MM.1S (cell line): Measurements from ENCODE around the gene ACACB.

Experiments
- DNase-seq: peaks from one replicate; pipeline ENCODE4 v3.0.0-alpha.2; 2015
- H2AFZ ChIP-seq: fragments of 300-600 bp; sonication (generic); 2 replicates; pipeline ENCODE4 v1.6.0; 2016; ENCODE audit warnings: antibody characterized with exemption, low read length
- H3F3A ChIP-seq: fragments of 300-600 bp; sonication (generic); 2 replicates; pipeline ENCODE4 v1.6.1; 2016; ENCODE audit warnings: mild to moderate bottlenecking, antibody characterized with exemption, low read length, moderate library complexity, mixed read lengths; ENCODE audit not compliant: insufficient read depth
- H3K27ac ChIP-seq: fragments of 300-600 bp; sonication (generic); 2 replicates; pipeline ENCODE4 v1.5.1; 2016; ENCODE audit warnings: mild to moderate bottlenecking, low read length
- H3K27me3 ChIP-seq: fragments of 300-600 bp; sonication (generic); replicated peaks from 2 replicates; pipeline ENCODE4 v1.6.0; 2016; ENCODE audit warnings: low read length; ENCODE audit not compliant: insufficient read depth
- H3K36me3 ChIP-seq: fragments of 300-600 bp; sonication (generic); replicated peaks from 2 replicates; pipeline ENCODE4 v1.6.1; 2016; ENCODE audit warnings: mild to moderate bottlenecking, low read length, mixed read lengths; ENCODE audit not compliant: insufficient read depth
- H3K4me1 ChIP-seq: fragments of 300-600 bp; sonication (generic); 2 replicates; pipeline ENCODE4 v1.6.1; 2016; ENCODE audit warnings: low read length, mixed read lengths
- H3K4me2 ChIP-seq: fragments of 300-600 bp; sonication (generic); 2 replicates; pipeline ENCODE4 v1.6.0; 2016; ENCODE audit warnings: low read depth, low read length
- H3K4me3 ChIP-seq: fragments of 300-600 bp; sonication (generic); 2 replicates; pipeline ENCODE4 v1.5.1; 2016; ENCODE audit warnings: low read length, mixed read lengths
- H3K79me2 ChIP-seq: fragments of 300-600 bp; sonication (generic); 2 replicates; pipeline ENCODE4 v1.6.1; 2016; ENCODE audit warnings: mixed run types, low read length, mixed read lengths
- H3K9ac ChIP-seq: fragments of 300-600 bp; sonication (generic); 2 replicates; pipeline ENCODE4 v1.6.1; 2016; ENCODE audit warnings: low read length, mixed read lengths
- H3K9me2 ChIP-seq: fragments of 300-600 bp; sonication (generic); replicated peaks from 2 replicates; pipeline ENCODE4 v1.6.1; 2016; ENCODE audit warnings: mild to moderate bottlenecking, low read length, mixed read lengths; ENCODE audit not compliant: insufficient read depth
- H3K9me3 ChIP-seq: fragments of 300-600 bp; sonication (generic); replicated peaks from 2 replicates; pipeline ENCODE4 v1.6.1; 2016; ENCODE audit warnings: mild to moderate bottlenecking, low read length, mixed read lengths; ENCODE audit not compliant: insufficient read depth
- H4K20me1 ChIP-seq: fragments of 300-600 bp; sonication (generic); 2 replicates; pipeline ENCODE4 v1.6.1; 2016; ENCODE audit warnings: mild to moderate bottlenecking, low read length, moderate library complexity, mixed read lengths; ENCODE audit not compliant: insufficient read depth
- EZH2 ChIP-seq: fragments of 300-600 bp; sonication (generic); optimal IDR thresholded peaks from 2 replicates; pipeline ENCODE3; 2017; ENCODE audit warnings: low read depth, mild to moderate bottlenecking, antibody characterized with exemption, low read length, mixed read lengths
- EZH2phosphoT487 ChIP-seq: fragments of 300-600 bp; sonication (generic); IDR thresholded peaks from 2 replicates; pipeline ENCODE4 v1.6.1; 2018; ENCODE audit warnings: antibody characterized with exemption, low read length
- TF ChIP-seq, protein P1 (sequence below): fragments of 300-600 bp; sonication (generic); IDR thresholded peaks from 2 replicates; pipeline ENCODE4 v1.5.1; 2016; ENCODE audit warnings: antibody characterized with exemption, low read length, mixed read lengths

The ACACB gene

DNA sequence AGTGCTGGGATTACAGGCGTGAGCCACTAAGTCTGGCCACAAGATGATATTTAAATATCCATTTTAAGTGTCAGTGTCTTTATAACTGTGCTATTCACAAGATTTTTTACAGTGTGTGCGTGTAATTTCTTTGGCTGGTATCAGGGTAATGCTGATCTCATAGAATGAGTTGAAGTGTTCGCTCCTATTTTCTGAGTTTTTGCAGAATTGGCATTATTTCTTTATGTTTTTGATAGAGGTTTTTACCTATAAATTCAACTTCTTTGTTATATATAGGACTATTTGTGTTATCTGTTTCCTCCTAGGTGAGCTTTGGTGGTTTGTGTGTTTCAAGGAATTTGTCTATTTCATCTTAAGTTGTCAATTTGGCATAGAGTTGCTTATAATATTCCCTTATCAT lies 147.1 kb downstream of the ACACB start:
- H3K79me2 ChIP-seq, result no peaks in the 10 kb centered on the region
- H3K4me2 ChIP-seq, result no peak overlapping the region
- H2AFZ ChIP-seq, result no peak overlapping the region
- no peak overlapping the region for H3K9ac ChIP-seq
- H3K27me3 ChIP-seq, result no peaks in the 10 kb centered on the region
- DNase-seq, result no peak
- no peaks in the 10 kb centered on the region for H3K36me3 ChIP-seq
- no peak overlapping the region for H3K27ac ChIP-seq
- TF ChIP-seq EZH2phosphoT487 (no peak), EZH2 (no peak)
- H3K4me3 ChIP-seq, result no peak overlapping the region
- H3K4me1 ChIP-seq, result no peaks in the 10 kb centered on the region
- H4K20me1 ChIP-seq, result no peaks in the 10 kb centered on the region
- no peaks in the 10 kb centered on the region for H3K9me2 ChIP-seq
- H3K9me3 ChIP-seq, result no peaks in the 10 kb centered on the region
- no peaks in the 10 kb centered on the region for H3F3A ChIP-seq

DNA sequence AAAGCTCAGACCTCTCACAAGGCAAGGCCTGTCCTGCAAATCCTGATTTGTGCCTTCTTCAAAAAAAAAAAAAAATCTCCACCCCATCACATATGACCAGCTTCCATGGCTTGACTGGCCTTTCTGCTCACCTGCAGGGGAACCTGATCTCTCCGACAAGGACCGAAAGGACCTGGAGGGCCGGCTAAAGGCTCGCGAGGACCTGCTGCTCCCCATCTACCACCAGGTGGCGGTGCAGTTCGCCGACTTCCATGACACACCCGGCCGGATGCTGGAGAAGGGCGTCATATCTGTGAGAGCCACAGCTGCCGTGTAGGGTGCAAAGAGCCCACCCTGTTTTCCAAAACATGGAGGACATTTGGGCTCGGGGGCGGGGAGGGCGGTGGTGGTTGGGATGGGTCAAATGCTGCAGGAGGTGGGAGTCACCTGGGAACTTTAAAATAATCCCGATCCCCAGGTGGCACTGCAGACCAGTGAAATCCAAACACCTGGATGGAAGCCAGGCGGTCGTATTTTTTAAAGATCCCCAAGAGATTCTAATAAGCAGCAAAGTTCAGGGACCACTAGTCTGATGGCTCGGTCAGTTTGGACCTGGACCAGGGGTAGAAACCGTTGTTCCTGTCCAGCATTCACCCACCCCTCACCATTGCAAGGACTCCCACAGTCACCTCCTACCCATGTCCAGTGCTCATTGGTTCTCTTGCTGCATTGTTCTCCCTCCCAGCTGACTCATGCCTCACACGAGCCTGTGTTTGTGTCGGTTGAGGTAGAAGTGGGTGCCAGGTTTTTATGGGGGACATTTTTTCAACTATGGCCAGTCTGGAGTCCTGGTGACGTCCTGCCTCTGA lies 147.9 kb downstream of the ACACB start:
- no peaks in the 10 kb centered on the region for H3K79me2 ChIP-seq
- no peaks in the 10 kb centered on the region for H3K4me1 ChIP-seq
- no peak overlapping the region for H2AFZ ChIP-seq
- H3K27me3 ChIP-seq, result no peaks in the 10 kb centered on the region
- no peak overlapping the region for H3K4me3 ChIP-seq
- peak; percentile 73 for DNase-seq
- no peaks in the 10 kb centered on the region for H4K20me1 ChIP-seq
- no peak overlapping the region for H3K4me2 ChIP-seq
- TF ChIP-seq, protein P1, sequence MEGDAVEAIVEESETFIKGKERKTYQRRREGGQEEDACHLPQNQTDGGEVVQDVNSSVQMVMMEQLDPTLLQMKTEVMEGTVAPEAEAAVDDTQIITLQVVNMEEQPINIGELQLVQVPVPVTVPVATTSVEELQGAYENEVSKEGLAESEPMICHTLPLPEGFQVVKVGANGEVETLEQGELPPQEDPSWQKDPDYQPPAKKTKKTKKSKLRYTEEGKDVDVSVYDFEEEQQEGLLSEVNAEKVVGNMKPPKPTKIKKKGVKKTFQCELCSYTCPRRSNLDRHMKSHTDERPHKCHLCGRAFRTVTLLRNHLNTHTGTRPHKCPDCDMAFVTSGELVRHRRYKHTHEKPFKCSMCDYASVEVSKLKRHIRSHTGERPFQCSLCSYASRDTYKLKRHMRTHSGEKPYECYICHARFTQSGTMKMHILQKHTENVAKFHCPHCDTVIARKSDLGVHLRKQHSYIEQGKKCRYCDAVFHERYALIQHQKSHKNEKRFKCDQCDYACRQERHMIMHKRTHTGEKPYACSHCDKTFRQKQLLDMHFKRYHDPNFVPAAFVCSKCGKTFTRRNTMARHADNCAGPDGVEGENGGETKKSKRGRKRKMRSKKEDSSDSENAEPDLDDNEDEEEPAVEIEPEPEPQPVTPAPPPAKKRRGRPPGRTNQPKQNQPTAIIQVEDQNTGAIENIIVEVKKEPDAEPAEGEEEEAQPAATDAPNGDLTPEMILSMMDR, result peak; percentile 94
- TF ChIP-seq EZH2, result no peak
- TF ChIP-seq EZH2phosphoT487, result no peak
- no peak overlapping the region for H3K27ac ChIP-seq
- H3K9ac ChIP-seq, result no peak overlapping the region
- H3F3A ChIP-seq, result no peaks in the 10 kb centered on the region
- no peaks in the 10 kb centered on the region for H3K9me2 ChIP-seq
- no peaks in the 10 kb centered on the region for H3K9me3 ChIP-seq
- H3K36me3 ChIP-seq, result no peaks in the 10 kb centered on the region

DNA sequence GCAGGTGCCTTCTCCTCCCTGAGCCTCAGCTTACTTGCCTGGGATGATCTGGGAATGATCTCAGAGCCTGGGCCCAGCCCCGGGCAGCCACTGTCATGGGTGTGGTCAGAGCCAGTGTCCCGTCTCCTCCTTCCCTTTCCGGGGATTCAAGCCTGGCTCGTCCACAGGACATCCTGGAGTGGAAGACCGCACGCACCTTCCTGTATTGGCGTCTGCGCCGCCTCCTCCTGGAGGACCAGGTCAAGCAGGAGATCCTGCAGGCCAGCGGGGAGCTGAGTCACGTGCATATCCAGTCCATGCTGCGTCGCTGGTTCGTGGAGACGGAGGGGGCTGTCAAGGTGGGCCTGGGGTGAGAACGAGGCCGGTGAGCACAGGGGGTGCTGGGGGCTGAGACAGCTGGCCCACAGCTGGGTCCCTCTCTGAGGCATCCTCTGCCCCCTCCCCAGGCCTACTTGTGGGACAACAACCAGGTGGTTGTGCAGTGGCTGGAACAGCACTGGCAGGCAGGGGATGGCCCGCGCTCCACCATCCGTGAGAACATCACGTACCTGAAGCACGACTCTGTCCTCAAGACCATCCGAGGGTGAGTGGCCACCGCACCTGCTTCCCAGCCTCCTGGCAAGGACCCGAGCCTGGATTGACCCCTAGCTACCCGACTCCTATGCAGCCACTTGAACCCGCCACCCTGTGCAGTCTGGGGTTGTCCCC lies 148.7 kb downstream of the ACACB start:
- H2AFZ ChIP-seq, result no peak overlapping the region

More for the DNA sequence above, 148.7 kb downstream of the ACACB start:
- no peak for DNase-seq
- H3K27me3 ChIP-seq, result no peaks in the 10 kb centered on the region
- no peaks in the 10 kb centered on the region for H3K79me2 ChIP-seq
- no peak overlapping the region for H3K4me3 ChIP-seq
- TF ChIP-seq EZH2, result no peak
- TF ChIP-seq EZH2phosphoT487, result no peak
- TF ChIP-seq, protein P1, result no peak
- H3K36me3 ChIP-seq, result no peaks in the 10 kb centered on the region
- no peaks in the 10 kb centered on the region for H3K4me1 ChIP-seq
- no peaks in the 10 kb centered on the region for H3K9me3 ChIP-seq
- no peaks in the 10 kb centered on the region for H3K9me2 ChIP-seq
- H3K4me2 ChIP-seq, result no peak overlapping the region
- no peak overlapping the region for H3K9ac ChIP-seq
- no peaks in the 10 kb centered on the region for H4K20me1 ChIP-seq
- no peak overlapping the region for H3K27ac ChIP-seq
- H3F3A ChIP-seq, result no peaks in the 10 kb centered on the region
